CD4-positive, alpha-beta memory T cell (primary cell): ENCODE results near the gene ITGA7. TPM values are rescaled to one million over a fixed set of nuclear protein-coding genes. Genes with fewer than 3 reads are reported as not detected.

Experiments
- CTCF ChIA-PET: fragments of 350-600 bp; sonication (Branson Sonifier 250); formaldehyde crosslinking; loops from one replicate; lab custom pipeline; 2021; ENCODE audit warnings: inconsistent platforms; ENCODE audit not compliant: partially characterized antibody; lab: Charles Lee
- POLR2A ChIA-PET: fragments of 350-600 bp; sonication (Branson Sonifier 250); formaldehyde crosslinking; loops from one replicate; lab custom pipeline; 2021; ENCODE audit not compliant: partially characterized antibody; lab: Charles Lee
- DNase-seq, 5 donors: peaks; one replicate each; pipeline versions ENCODE4 v3.0.0 to v3.0.0-alpha.2; 2020 to 2022; ENCODE audit warnings: mixed read lengths in 1 of 5
- H3K27ac ChIP-seq: one replicate; pipeline ENCODE4 v1.7.0; 2013; ENCODE audit warnings: low read depth, low read length
- H3K27me3 ChIP-seq: 2 replicates; pipeline ENCODE4 v1.7.0; 2013; ENCODE audit warnings: mild to moderate bottlenecking, low read length, moderate library complexity; ENCODE audit not compliant: insufficient read depth
- H3K36me3 ChIP-seq: 2 replicates; pipeline ENCODE4 v1.7.0; 2013; ENCODE audit warnings: mild to moderate bottlenecking, low read length, moderate library complexity; ENCODE audit not compliant: insufficient read depth
- H3K4me1 ChIP-seq: 2 replicates; pipeline ENCODE4 v1.7.0; 2013; ENCODE audit warnings: mild to moderate bottlenecking, low read length, moderate library complexity; ENCODE audit not compliant: insufficient read depth
- H3K4me3 ChIP-seq, 2 donors: one replicate each; pipeline ENCODE4 v1.7.0; 2013; ENCODE audit warnings: low read length in 2 of 2, mild to moderate bottlenecking in 1 of 2
- H3K9me3 ChIP-seq, 2 donors: one replicate each; pipeline ENCODE4 v1.7.0; 2013; ENCODE audit warnings: low read length in 2 of 2, control low read depth in 1 of 2; ENCODE audit not compliant: control insufficient read depth in 1 of 2
- H3K27ac Mint-ChIP-seq, 7 donors: one replicate each; pipeline ENCODE4 v1.8.0; 2020 to 2021; ENCODE audit warnings: mixed read lengths in 7 of 7, mild to moderate bottlenecking in 6 of 7, inconsistent platforms in 3 of 7, moderate library complexity in 3 of 7
- H3K27me3 Mint-ChIP-seq, 2 donors: one replicate each; pipeline ENCODE4 v1.8.0; 2020 to 2021; ENCODE audit warnings: mixed read lengths in 2 of 2
- H3K36me3 Mint-ChIP-seq, 2 donors: one replicate each; pipeline ENCODE4 v1.8.0; 2020 to 2021; ENCODE audit warnings: mixed read lengths in 2 of 2, inconsistent platforms in 1 of 2, mild to moderate bottlenecking in 1 of 2
- H3K4me1 Mint-ChIP-seq, 4 donors: one replicate each; pipeline ENCODE4 v1.8.0; 2020 to 2021; ENCODE audit warnings: mixed read lengths in 4 of 4, mild to moderate bottlenecking in 1 of 4
- H3K4me3 Mint-ChIP-seq, 8 donors: one replicate each; pipeline ENCODE4 v1.8.0; 2020 to 2021; ENCODE audit warnings: mixed read lengths in 8 of 8, mild to moderate bottlenecking in 7 of 8, moderate library complexity in 6 of 8, inconsistent platforms in 3 of 8
- H3K9me3 Mint-ChIP-seq, 8 donors: one replicate each; pipeline ENCODE4 v1.8.0; 2020 to 2021; ENCODE audit warnings: mixed read lengths in 8 of 8, mild to moderate bottlenecking in 5 of 8, inconsistent platforms in 3 of 8, moderate library complexity in 1 of 8
- intact Hi-C: fragments of 100-400 bp; cut with micrococcal nuclease; formaldehyde crosslinking; loops from one replicate; pipeline ENCODE4 v1.15.1; 2023
- polyA plus RNA-seq, 2 donors: library from polyadenylated mRNA; unstranded; fragments of 300-500 nt; fragmentation: Illumina TruSeq; gene quantifications; one replicate each; pipeline ENCODE4 v1.2.3, GENCODE V29; 2021
- total RNA-seq, 2 experiments: library from RNA; stranded (reverse); gene quantifications; one replicate each; pipeline ENCODE4 v1.2.3, GENCODE V29; 2021

The ITGA7 gene
- total and polyA plus RNA-seq, 4 experiments from 2014 or later, result 2.5 to 2.9 TPM; not detected in 2

- Histone ChIP-seq H3K36me3 (peaks cover 15% of the 10 kb centered on the region), H3K27ac (no peak overlapping the region), H3K9me3 (no peaks in the 10 kb centered on the region), H3K27me3 (no peaks in the 10 kb centered on the region), H3K4me3 (no peak overlapping the region), H3K4me1 (peaks cover 40% of the 10 kb centered on the region)
- POLR2A ChIA-PET, result interaction anchor here (1.0 to 4.0 kb wide), 4 partner anchors 9 to 20 kb away, joined by 3 to 42 read pairs (median 3); partner anchors contain the start of gene CD63
- H3K4me1 Mint-ChIP-seq, result peaks cover 18 to 52% (median 37%) of the 10 kb centered on the region in 4 donors
- intact Hi-C loops, result loop anchor here (5.0 kb wide), 1 partner anchor 71 kb away; no protein-coding TSS in a partner anchor
- H3K9me3 Mint-ChIP-seq, result peaks cover 0 to 4% (median 0%) of the 10 kb centered on the region in 8 donors
- peak overlapping the region in 3 of 8 donors; percentile 4 to 36 (median 13) for H3K4me3 Mint-ChIP-seq
- DNase-seq, result no peak
- peak overlapping the region in 3 of 7 donors; percentile 25 to 99 (median 35) for H3K27ac Mint-ChIP-seq
- H3K27me3 Mint-ChIP-seq, result peaks cover 0 to 1% of the 10 kb centered on the region in 2 donors
- CTCF ChIA-PET, result interaction anchor here (5.1 kb wide), 1 partner anchor 19 kb away, joined by 44 read pairs; no protein-coding TSS in a partner anchor
- H3K36me3 Mint-ChIP-seq, result peaks cover 0 to 29% of the 10 kb centered on the region in 2 donors
These were observed 11.0 kb upstream of the ITGA7 start for GRCh38 chr12:55718624-55719275.

DNA sequence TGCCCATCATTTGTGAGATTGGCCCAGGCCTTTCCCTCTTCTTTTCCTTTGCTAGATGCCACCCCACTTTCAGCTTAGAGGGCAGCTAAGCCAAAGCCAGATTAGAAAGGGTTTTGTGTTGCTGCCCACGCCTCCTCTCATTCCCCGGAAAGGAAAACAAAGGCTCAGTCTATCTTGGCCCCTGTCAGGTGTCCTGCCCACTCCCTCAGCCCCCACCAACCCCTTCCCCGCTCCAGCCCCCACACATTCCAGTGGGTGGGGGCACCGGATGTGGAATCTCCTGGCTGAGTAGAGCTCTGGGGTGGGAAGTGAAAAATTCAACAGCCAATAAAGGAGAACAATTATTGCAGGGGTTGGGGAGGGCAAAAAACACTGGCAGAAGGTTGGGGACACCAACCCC lies 10.3 kb upstream of the ITGA7 start:
- Histone ChIP-seq H3K27ac (no peak overlapping the region), H3K9me3 (no peaks in the 10 kb centered on the region), H3K36me3 (peaks cover 15% of the 10 kb centered on the region), H3K27me3 (no peaks in the 10 kb centered on the region), H3K4me3 (no peak overlapping the region), H3K4me1 (peaks cover 40% of the 10 kb centered on the region)
- intact Hi-C loops, result loop anchor here (5.0 kb wide), 1 partner anchor 71 kb away; no protein-coding TSS in a partner anchor
- Mint-ChIP-seq H3K4me3 (peak overlapping the region in 4 of 8 donors; percentile 48 to 99 (median 92)), H3K4me1 (peaks cover 18 to 52% (median 37%) of the 10 kb centered on the region in 4 donors), H3K36me3 (peaks cover 0 to 29% of the 10 kb centered on the region in 2 donors), H3K27ac (peak overlapping the region in 5 of 7 donors; percentile 30 to 99 (median 63)), H3K27me3 (peaks cover 0 to 1% of the 10 kb centered on the region in 2 donors), H3K9me3 (peaks cover 0 to 4% (median 0%) of the 10 kb centered on the region in 8 donors)
- POLR2A ChIA-PET, result interaction anchor here (1.0 to 4.0 kb wide), 2 partner anchors 11 to 20 kb away, joined by 3 to 42 read pairs; partner anchors contain the start of gene CD63
- CTCF ChIA-PET, result interaction anchor here (5.1 kb wide), 1 partner anchor 20 kb away, joined by 44 read pairs; no protein-coding TSS in a partner anchor
- no peak for DNase-seq

GRCh38 chr12:55717011-55718007 lies 9.6 kb upstream of the ITGA7 start:
- ChIA-PET CTCF (interaction anchor here (0.6 to 5.1 kb wide), 5 partner anchors 8 to 266 kb away, joined by 3 to 44 read pairs (median 9); partner anchors contain the start of gene CD63), POLR2A (interaction anchor here (0.6 to 4.0 kb wide), 10 partner anchors 11 to 215 kb away, joined by 3 to 42 read pairs (median 4); partner anchors contain the start of genes CD63, ITGA7, ORMDL2 and PYM1)
- peaks cover 15% of the 10 kb centered on the region for H3K36me3 ChIP-seq
- Mint-ChIP-seq H3K4me1 (peaks cover 18 to 52% (median 37%) of the 10 kb centered on the region in 4 donors), H3K4me3 (peak overlapping the region; percentile 90 to 99 (median 94)), H3K36me3 (peaks cover 0 to 29% of the 10 kb centered on the region in 2 donors), H3K9me3 (peaks cover 0 to 4% (median 0%) of the 10 kb centered on the region in 8 donors), H3K27ac (peak overlapping the region; percentile 47 to 99 (median 95)), H3K27me3 (peaks cover 0 to 1% of the 10 kb centered on the region in 2 donors)
- intact Hi-C loops, result loop anchor here (5.0 kb wide), 1 partner anchor 70 kb away; no protein-coding TSS in a partner anchor
- peak overlapping the region; percentile 91 for H3K27ac ChIP-seq
- H3K27me3 ChIP-seq, result no peaks in the 10 kb centered on the region
- H3K4me3 ChIP-seq, result peak overlapping the region; percentile 84 to 99
- H3K9me3 ChIP-seq, result no peaks in the 10 kb centered on the region
- H3K4me1 ChIP-seq, result peaks cover 40% of the 10 kb centered on the region
- no peak for DNase-seq

- DNase-seq, result no peak
- Mint-ChIP-seq H3K27ac (peak overlapping the region; percentile 94 to 99 (median 98)), H3K27me3 (peaks cover 0 to 1% of the 10 kb centered on the region in 2 donors), H3K36me3 (peaks cover 0 to 28% of the 10 kb centered on the region in 2 donors), H3K9me3 (peaks cover 0 to 4% (median 0%) of the 10 kb centered on the region in 8 donors), H3K4me1 (peaks cover 18 to 52% (median 37%) of the 10 kb centered on the region in 4 donors), H3K4me3 (peak overlapping the region; percentile 90 to 99 (median 94))
- no peaks in the 10 kb centered on the region for H3K9me3 ChIP-seq
- ChIA-PET CTCF (interaction anchor here (1.2 to 5.1 kb wide), 5 partner anchors 8 to 113 kb away, joined by 3 to 44 read pairs (median 9); partner anchors contain the start of genes CD63 and DNAJC14), POLR2A (interaction anchor here (0.6 to 4.0 kb wide), 22 partner anchors 8 to 600 kb away, joined by 3 to 42 read pairs (median 4); partner anchors contain the start of genes CD63, CNPY2, DGKA and DNAJC14)
- intact Hi-C loops, result loop anchor here (1.0 to 5.0 kb wide), 4 partner anchors 14 to 113 kb away; partner anchors contain the start of gene DNAJC14
- peak overlapping the region; percentile 84 to 99 for H3K4me3 ChIP-seq
- H3K36me3 ChIP-seq, result peaks cover 13% of the 10 kb centered on the region
- H3K4me1 ChIP-seq, result peaks cover 40% of the 10 kb centered on the region
- peak overlapping the region; percentile 91 for H3K27ac ChIP-seq
- no peaks in the 10 kb centered on the region for H3K27me3 ChIP-seq
These were observed 8.9 kb upstream of the ITGA7 start for GRCh38 chr12:55716582-55716957.

DNA sequence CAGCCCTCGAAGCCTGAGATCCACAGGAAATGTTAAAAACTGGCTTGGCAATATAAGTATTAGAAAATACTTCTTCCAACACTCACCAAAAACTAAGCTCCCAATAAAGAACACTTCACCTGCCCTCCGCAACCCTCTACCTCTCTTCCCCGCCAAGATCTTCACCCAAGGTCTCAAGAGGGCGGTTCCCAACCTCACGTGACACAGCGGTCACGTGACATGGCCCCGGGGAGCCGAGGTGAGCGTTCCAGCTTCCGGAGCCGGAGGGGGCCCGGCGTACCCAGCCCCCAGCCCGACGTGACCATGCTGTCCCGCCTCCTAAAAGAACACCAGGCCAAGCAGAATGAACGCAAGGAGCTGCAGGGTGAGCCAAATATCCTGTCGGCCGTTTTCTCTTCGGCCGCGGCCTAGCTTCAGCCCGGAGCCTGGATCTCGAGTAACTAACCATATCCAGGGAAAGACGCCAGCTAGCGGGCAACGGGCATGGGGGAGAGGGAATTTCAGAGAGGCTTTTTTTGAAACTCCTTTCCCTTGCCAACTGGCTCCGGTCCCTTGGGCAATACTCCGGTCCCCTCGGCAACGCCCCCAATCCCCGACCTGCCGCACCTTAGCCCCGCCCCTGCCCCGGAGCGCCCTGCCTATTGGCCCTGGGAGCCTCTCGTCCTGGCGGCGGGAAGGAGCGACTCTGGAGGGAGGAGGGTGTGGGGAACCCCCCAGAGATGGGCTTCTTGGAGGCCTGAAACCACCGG lies 8.3 kb upstream of the ITGA7 start, which contains the start of gene BLOC1S1:
Gene BLOC1S1 (plus strand): TSS at position 214 of the 749 bp plus-strand sequence. CDS start 6 bp downstream, at position 220.
- Mint-ChIP-seq H3K4me1 (peaks cover 18 to 50% (median 36%) of the 10 kb centered on the region in 4 donors), H3K27ac (peak within 1 kb of the TSS; percentile 94 to 99 (median 98)), H3K27me3 (peaks cover 0 to 1% of the 10 kb centered on the region in 2 donors), H3K36me3 (peaks cover 0 to 28% of the 10 kb centered on the region in 2 donors), H3K9me3 (peaks cover 0 to 4% (median 0%) of the 10 kb centered on the region in 8 donors), H3K4me3 (peak within 1 kb of the TSS; percentile 90 to 99 (median 94))
- H3K36me3 ChIP-seq, result peaks cover 10% of the 10 kb centered on the region
- H3K9me3 ChIP-seq, result no peaks in the 10 kb centered on the region
- H3K4me3 ChIP-seq, result peak within 1 kb of the TSS; percentile 84 to 99
- ChIA-PET POLR2A (interaction anchor here (0.7 to 4.0 kb wide), 19 partner anchors 9 to 600 kb away, joined by 3 to 42 read pairs (median 6); partner anchors contain the start of genes CD63, CNPY2, DGKA and DNAJC14), CTCF (interaction anchor here (1.1 to 5.1 kb wide), 7 partner anchors 9 to 114 kb away, joined by 3 to 44 read pairs (median 8); partner anchors contain the start of genes CD63 and DNAJC14)
- intact Hi-C loops, result loop anchor here (1.0 to 5.0 kb wide), 4 partner anchors 14 to 113 kb away; partner anchors contain the start of gene DNAJC14
- DNase-seq, result peak; percentile 88 to 94 (median 90)
- H3K27ac ChIP-seq, result peak within 1 kb of the TSS; percentile 91
- peaks cover 39% of the 10 kb centered on the region for H3K4me1 ChIP-seq
- H3K27me3 ChIP-seq, result no peaks in the 10 kb centered on the region
